GM23248 (cell line): ENCODE data around the gene USP36. TPM values are rescaled to one million over a fixed set of nuclear protein-coding genes. Genes with fewer than 3 reads are reported as not detected.

Experiments used
- DNase-seq: peaks from one replicate; pipeline ENCODE4 v3.0.0-alpha.2; 2015
- H2AFZ ChIP-seq: fragments of 200-600 bp; sonication (generic); 2 replicates; pipeline ENCODE4 v1.6.1; 2016; ENCODE audit warnings: antibody characterized with exemption
- H3F3A ChIP-seq: fragments of 200-600 bp; sonication (generic); 2 replicates; pipeline ENCODE4 v1.6.1; 2016; ENCODE audit warnings: mild to moderate bottlenecking, antibody characterized with exemption, mixed run types; ENCODE audit not compliant: insufficient read depth
- H3K27ac ChIP-seq: fragments of 200-600 bp; sonication (generic); 2 replicates; pipeline ENCODE4 v1.5.1; 2016; ENCODE audit warnings: mild to moderate bottlenecking
- H3K27me3 ChIP-seq: fragments of 200-600 bp; sonication (generic); replicated peaks from 2 replicates; pipeline ENCODE4 v1.6.1; 2016; ENCODE audit warnings: mild to moderate bottlenecking; ENCODE audit not compliant: insufficient read depth
- H3K36me3 ChIP-seq: fragments of 200-600 bp; sonication (generic); 2 replicates; pipeline ENCODE4 v1.6.1; 2016; ENCODE audit warnings: low read depth, mild to moderate bottlenecking
- H3K4me1 ChIP-seq: fragments of 200-600 bp; sonication (generic); 2 replicates; pipeline ENCODE4 v1.6.1; 2016; ENCODE audit warnings: mild to moderate bottlenecking; ENCODE audit not compliant: insufficient read depth
- H3K4me2 ChIP-seq: fragments of 200-600 bp; sonication (generic); one replicate; pipeline ENCODE4 v1.6.1; 2016; ENCODE audit warnings: mild to moderate bottlenecking; ENCODE audit not compliant: unreplicated experiment
- H3K4me3 ChIP-seq: fragments of 200-600 bp; sonication (generic); 2 replicates; pipeline ENCODE4 v1.5.1; 2016; ENCODE audit warnings: mild to moderate bottlenecking
- H3K79me2 ChIP-seq: fragments of 200-600 bp; sonication (generic); 2 replicates; pipeline ENCODE4 v1.6.1; 2016; ENCODE audit warnings: mild to moderate bottlenecking; ENCODE audit not compliant: insufficient read depth
- H3K9ac ChIP-seq: fragments of 200-600 bp; sonication (generic); 2 replicates; pipeline ENCODE4 v1.6.1; 2016; ENCODE audit warnings: mild to moderate bottlenecking
- H3K9me2 ChIP-seq: fragments of 200-600 bp; sonication (generic); 2 replicates; pipeline ENCODE4 v1.6.1; 2016; ENCODE audit warnings: mixed run types, mild to moderate bottlenecking, moderate library complexity; ENCODE audit not compliant: insufficient read depth
- H3K9me3 ChIP-seq: fragments of 200-600 bp; sonication (generic); one replicate; pipeline ENCODE4 v1.6.1; 2017; ENCODE audit warnings: low read depth
- H4K20me1 ChIP-seq: fragments of 200-600 bp; sonication (generic); 2 replicates; pipeline ENCODE4 v1.6.0; 2016; ENCODE audit not compliant: insufficient read depth
- EZH2 ChIP-seq: fragments of 200-600 bp; sonication (generic); IDR thresholded peaks from 2 replicates; pipeline ENCODE4 v1.6.1; 2018; ENCODE audit warnings: antibody characterized with exemption, mild to moderate bottlenecking; ENCODE audit not compliant: insufficient read depth, poor library complexity, severe bottlenecking
- EZH2phosphoT487 ChIP-seq: fragments of 200-600 bp; sonication (generic); IDR thresholded peaks from 2 replicates; pipeline ENCODE4 v1.6.1; 2018; ENCODE audit warnings: antibody characterized with exemption, moderate library complexity, mild to moderate bottlenecking, low read depth; ENCODE audit not compliant: insufficient read depth
- WGBS, 2 experiments: methylation state at CpG; one replicate each; pipeline ENCODE4 v1.1.6; 2015 to 2017; ENCODE audit warnings: low lambda C conversion rate in 2 of 2, low coverage in 1 of 2; ENCODE audit errors: missing lambda C conversion rate in 2 of 2; 5-methylcytosine and 5-hydroxymethylcytosine counted together
- in situ Hi-C: fragments of 300-500 bp; cut with MboI; formaldehyde crosslinking; loops from 2 replicates; pipeline ENCODE4 v1.15.0; 2020
- polyA plus RNA-seq: library from polyadenylated mRNA; unstranded; fragments of >200 nt; fragmentation: Nextera tagmentation; extraction: Ambion mirVana; gene quantifications from 2 replicates; pipeline ENCODE4 v1.2.1, GENCODE V29; 2016
- total RNA-seq: library from RNA; depleted of rRNA; stranded (reverse); fragments of >200 nt; shearing (Covaris generic); gene quantifications from 2 replicates; pipeline ENCODE4 v1.2.3, GENCODE V29; 2014

Gene USP36
- total and polyA plus RNA-seq, 2 experiments from 2014 or later, result 19.9 to 30.2 TPM

DNA sequence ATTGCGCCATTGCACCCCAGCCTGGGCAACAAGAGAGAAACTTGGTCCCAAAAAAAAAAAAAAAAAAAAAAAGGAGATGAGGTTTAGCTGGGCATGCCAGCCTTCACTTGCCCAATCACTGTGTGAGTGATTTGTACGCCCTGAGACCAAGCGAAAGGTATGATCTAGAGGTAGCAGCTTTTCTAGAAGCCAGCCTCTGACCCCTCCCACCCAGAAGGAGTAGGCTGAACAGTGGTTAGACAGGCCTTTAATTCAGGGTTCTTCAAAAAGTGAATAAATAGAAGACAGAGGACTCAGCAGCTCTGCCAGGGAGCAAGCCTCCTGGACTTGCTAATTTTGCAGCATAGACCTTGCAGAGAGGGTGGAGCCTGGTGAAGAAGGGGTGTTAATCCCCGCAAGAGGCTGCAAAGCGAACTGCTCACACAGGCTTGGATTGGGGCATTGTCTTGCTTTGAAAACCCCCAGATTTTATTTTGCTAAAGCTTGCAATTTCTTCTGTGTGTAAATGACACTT lies 51.4 kb downstream of the USP36 start:
- peaks cover 25% of the 10 kb centered on the region for H3F3A ChIP-seq
- 65 to 74% methylated on average over 5 of the region's 5 CpGs for WGBS, 2 experiments
- 0 out of 2 replicates have a peak overlapping the region, but pooled peaks have one; percentile 35 for H3K4me3 ChIP-seq
- no peaks in the 10 kb centered on the region for H3K27me3 ChIP-seq
- H3K36me3 ChIP-seq, result peaks cover 7% of the 10 kb centered on the region; the same call in 1 of the 2 replicates
- H3K4me1 ChIP-seq, result peaks cover 27% of the 10 kb centered on the region
- no peaks in the 10 kb centered on the region for H3K79me2 ChIP-seq
- H3K4me2 ChIP-seq, result peak overlapping the region; percentile 61
- no peak for TF ChIP-seq EZH2
- H3K9me2 ChIP-seq, result no peaks in the 10 kb centered on the region
- no peaks in the 10 kb centered on the region for H4K20me1 ChIP-seq
- H2AFZ ChIP-seq, result no peak overlapping the region
- H3K27ac ChIP-seq, result peak overlapping the region; percentile 77
- in situ Hi-C loops, result no loop called here
- H3K9ac ChIP-seq, result peak overlapping the region; percentile 64
- peak; percentile 46 for DNase-seq
- no peaks in the 10 kb centered on the region for H3K9me3 ChIP-seq

- H3K36me3 ChIP-seq, result 0 out of 2 replicates have a peak, but pooled peaks cover 3% of the 10 kb centered on the region
- DNase-seq, result no peak
- peaks cover 27% of the 10 kb centered on the region for H3K4me1 ChIP-seq
- no peaks in the 10 kb centered on the region for H4K20me1 ChIP-seq
- H3K4me2 ChIP-seq, result no peak overlapping the region
- peaks cover 29% of the 10 kb centered on the region for H3F3A ChIP-seq
- in situ Hi-C loops, result no loop called here
- no peaks in the 10 kb centered on the region for H3K9me3 ChIP-seq
- H2AFZ ChIP-seq, result no peak overlapping the region
- WGBS, 2 experiments, result 80 to 81% methylated on average over 7 of the region's 7 CpGs
- no peak overlapping the region for H3K4me3 ChIP-seq
- H3K27ac ChIP-seq, result no peak overlapping the region
- no peaks in the 10 kb centered on the region for H3K27me3 ChIP-seq
- no peaks in the 10 kb centered on the region for H3K9me2 ChIP-seq
- H3K79me2 ChIP-seq, result no peaks in the 10 kb centered on the region
- no peak overlapping the region for H3K9ac ChIP-seq
- TF ChIP-seq EZH2phosphoT487 (no peak), EZH2 (no peak)
These were observed 52.2 kb downstream of the USP36 start for GRCh38 chr17:78788451-78788850.

DNA sequence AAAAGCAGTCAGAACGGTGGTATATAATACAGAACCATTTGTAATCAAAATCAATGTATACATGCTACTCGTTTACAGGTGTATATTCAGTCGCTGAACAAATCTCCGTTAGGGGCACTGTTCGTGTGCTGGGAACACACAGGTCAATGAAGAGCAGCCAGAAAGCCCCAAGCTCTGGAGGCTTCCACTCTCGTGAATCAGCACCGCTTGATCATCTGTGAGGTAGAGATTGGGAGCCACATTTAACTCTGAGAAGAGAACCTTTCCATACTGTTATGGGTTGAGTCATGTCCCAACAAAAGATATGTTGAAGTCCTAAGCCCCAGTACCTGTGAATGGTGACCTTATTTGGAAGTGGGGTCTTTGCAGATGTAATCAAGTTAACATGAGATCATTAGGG lies 53.2 kb downstream of the USP36 start:
- H3K4me3 ChIP-seq, result no peak overlapping the region
- in situ Hi-C loops, result no loop called here
- TF ChIP-seq EZH2 (no peak), EZH2phosphoT487 (no peak)
- DNase-seq, result no peak
- H3K4me1 ChIP-seq, result peaks cover 27% of the 10 kb centered on the region
- H3K9me2 ChIP-seq, result no peaks in the 10 kb centered on the region
- H3K27me3 ChIP-seq, result no peaks in the 10 kb centered on the region
- no peak overlapping the region for H3K9ac ChIP-seq
- no peaks in the 10 kb centered on the region for H3K79me2 ChIP-seq
- 91 to 93% methylated on average over 7 of the region's 7 CpGs for WGBS, 2 experiments
- no peak overlapping the region for H2AFZ ChIP-seq
- H3F3A ChIP-seq, result peaks cover 29% of the 10 kb centered on the region
- H3K4me2 ChIP-seq, result no peak overlapping the region
- H3K9me3 ChIP-seq, result no peaks in the 10 kb centered on the region
- H4K20me1 ChIP-seq, result no peaks in the 10 kb centered on the region
- H3K27ac ChIP-seq, result no peak overlapping the region
- 0 out of 2 replicates have a peak, but pooled peaks cover 3% of the 10 kb centered on the region for H3K36me3 ChIP-seq

DNA sequence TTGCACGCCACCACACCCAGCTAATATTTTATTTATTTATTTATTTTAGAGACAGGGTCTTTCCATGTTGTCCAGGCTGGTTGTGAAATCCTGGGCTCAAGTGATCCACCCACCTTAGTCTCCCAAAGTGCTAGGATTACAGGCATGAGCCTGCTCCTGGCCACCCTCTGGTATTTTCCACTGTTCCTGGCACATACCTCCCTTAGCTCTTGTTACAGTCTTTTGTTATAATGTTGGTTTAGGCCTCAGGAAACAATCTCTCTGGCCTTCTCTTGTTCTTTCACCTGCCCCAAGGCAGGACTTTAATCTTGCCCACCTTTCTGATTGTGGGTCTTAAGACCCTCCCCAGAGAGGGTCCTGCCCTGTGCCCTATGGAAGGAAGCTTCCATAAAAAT lies 55.0 kb downstream of the USP36 start:
- Histone ChIP-seq H3K79me2 (peaks cover 11% of the 10 kb centered on the region), H3K9me3 (no peaks in the 10 kb centered on the region), H2AFZ (no peak overlapping the region), H3K9ac (no peak overlapping the region), H3F3A (peaks cover 16% of the 10 kb centered on the region), H3K4me2 (no peak overlapping the region), H3K27ac (no peak overlapping the region), H3K9me2 (no peaks in the 10 kb centered on the region), H3K27me3 (no peaks in the 10 kb centered on the region), H4K20me1 (no peaks in the 10 kb centered on the region), H3K4me1 (peaks cover 16% of the 10 kb centered on the region), H3K4me3 (no peak overlapping the region), H3K36me3 (no peaks in the 10 kb centered on the region)
- 100% methylated on average over 1 of the region's 1 CpG for WGBS, 2 experiments
- no peak for DNase-seq
- no peak for TF ChIP-seq EZH2phosphoT487
- TF ChIP-seq EZH2, result no peak
- in situ Hi-C loops, result no loop called here
